GM19452 (cell line): ENCODE data around the gene TLCD3B.

Source experiments
- ATAC-seq: cut with Tn5 transposase; IDR thresholded peaks from one replicate; pipeline ENCODE4 v1.9.1; 2021; ENCODE audit not compliant: unreplicated experiment

TLCD3B gene

DNA sequence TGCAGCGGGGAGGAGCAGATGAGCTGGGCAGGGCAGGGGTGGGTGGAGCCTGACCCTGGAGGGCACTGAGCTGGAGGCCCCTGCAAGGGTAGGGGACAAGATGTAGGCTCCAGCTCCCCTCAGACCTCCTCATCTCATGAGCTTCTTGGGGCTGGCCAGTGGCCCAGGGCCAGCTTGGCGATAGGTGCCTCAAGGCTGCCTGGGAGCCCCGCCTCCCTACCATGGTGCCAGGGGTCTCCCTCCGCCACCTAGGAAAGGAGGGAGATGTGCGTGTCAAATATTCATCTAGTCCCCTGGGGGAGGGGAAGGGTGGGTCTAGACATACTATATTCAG lies 39.5 kb downstream of the TLCD3B start:
- ATAC-seq = no peak

DNA sequence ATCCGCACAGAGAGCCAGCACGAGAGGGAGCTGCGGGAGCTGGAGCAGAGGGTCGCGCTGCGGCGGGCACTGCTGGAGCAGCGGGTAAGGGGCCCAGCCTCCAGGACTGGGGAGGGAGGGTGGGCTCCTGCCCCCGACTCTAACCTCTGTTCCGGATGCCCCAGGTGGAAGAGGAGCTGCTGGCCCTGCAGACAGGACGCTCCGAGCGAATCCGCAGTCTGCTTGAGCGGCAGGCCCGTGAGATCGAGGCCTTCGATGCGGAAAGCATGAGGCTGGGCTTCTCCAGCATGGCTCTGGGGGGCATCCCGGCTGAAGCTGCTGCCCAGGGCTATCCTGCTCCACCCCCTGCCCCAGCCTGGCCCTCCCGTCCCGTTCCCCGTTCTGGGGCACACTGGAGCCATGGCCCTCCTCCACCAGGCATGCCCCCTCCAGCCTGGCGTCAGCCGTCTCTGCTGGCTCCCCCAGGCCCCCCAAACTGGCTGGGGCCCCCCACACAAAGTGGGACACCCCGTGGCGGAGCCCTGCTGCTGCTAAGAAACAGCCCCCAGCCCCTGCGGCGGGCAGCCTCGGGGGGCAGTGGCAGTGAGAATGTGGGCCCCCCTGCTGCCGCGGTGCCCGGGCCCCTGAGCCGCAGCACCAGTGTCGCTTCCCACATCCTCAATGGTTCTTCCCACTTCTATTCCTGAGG lies 40.0 kb downstream of the TLCD3B start:
- no peak for ATAC-seq

- no peak for ATAC-seq
Measured at GRCh38 chr16:29990034-29990433, 41.0 kb downstream of the TLCD3B start.

GRCh38 chr16:29989111-29989858 lies 41.8 kb downstream of the TLCD3B start:
- ATAC-seq = no peak

- no peak for ATAC-seq
Measured at GRCh38 chr16:29988346-29989075, 42.6 kb downstream of the TLCD3B start.

DNA sequence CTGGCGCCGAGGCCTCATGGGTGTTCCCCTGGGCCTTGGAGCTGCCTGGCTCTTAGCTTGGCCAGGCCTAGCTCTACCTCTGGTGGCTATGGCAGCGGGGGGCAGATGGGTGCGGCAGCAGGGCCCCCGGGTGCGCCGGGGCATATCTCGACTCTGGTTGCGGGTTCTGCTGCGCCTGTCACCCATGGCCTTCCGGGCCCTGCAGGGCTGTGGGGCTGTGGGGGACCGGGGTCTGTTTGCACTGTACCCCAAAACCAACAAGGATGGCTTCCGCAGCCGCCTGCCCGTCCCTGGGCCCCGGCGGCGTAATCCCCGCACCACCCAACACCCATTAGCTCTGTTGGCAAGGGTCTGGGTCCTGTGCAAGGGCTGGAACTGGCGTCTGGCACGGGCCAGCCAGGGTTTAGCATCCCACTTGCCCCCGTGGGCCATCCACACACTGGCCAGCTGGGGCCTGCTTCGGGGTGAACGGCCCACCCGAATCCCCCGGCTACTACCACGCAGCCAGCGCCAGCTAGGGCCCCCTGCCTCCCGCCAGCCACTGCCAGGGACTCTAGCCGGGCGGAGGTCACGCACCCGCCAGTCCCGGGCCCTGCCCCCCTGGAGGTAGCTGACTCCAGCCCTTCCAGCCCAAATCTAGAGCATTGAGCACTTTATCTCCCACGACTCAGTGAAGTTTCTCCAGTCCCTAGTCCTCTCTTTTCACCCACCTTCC lies 43.5 kb downstream of the TLCD3B start:
- no peak for ATAC-seq

DNA sequence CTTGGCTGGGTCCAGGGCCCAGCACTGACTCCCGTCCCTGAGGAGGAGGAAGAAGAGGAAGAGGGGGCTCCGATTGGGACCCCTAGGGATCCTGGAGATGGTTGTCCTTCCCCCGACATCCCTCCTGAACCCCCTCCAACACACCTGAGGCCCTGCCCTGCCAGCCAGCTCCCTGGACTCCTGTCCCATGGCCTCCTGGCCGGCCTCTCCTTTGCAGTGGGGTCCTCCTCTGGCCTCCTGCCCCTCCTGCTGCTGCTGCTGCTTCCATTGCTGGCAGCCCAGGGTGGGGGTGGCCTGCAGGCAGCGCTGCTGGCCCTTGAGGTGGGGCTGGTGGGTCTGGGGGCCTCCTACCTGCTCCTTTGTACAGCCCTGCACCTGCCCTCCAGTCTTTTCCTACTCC lies 44.1 kb downstream of the TLCD3B start:
- ATAC-seq = no peak

- ATAC-seq = no peak
Measured at GRCh38 chr16:29986231-29986630, 44.8 kb downstream of the TLCD3B start.

- ATAC-seq = no peak
Measured at GRCh38 chr16:29985271-29985811, 45.7 kb downstream of the TLCD3B start.

DNA sequence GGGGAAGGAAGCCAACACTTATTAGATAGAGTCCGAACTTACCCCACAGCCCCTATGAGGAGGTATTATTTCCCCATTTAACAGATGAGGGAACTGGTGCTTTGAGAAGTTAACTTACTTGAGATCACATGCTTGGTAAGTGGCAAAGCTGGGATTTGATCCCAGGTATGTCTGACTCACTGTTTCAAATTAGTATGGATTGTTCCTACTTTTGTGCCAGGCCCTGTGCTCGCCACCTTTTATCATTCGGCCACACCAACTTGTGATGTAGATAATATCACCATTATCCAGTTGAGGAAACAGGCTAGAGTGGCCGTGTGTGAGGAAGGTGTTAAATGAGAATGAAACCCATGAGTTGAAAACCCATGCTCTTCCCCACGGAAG lies 46.3 kb downstream of the TLCD3B start:
- no peak for ATAC-seq

- ATAC-seq = no peak
Measured at GRCh38 chr16:29984137-29984763, 46.8 kb downstream of the TLCD3B start.

- no peak for ATAC-seq
Measured at GRCh38 chr16:29983420-29984136, 47.5 kb downstream of the TLCD3B start.

GRCh38 chr16:29982560-29983419 lies 48.3 kb downstream of the TLCD3B start:
- ATAC-seq = no peak

GRCh38 chr16:29978564-29979270 lies 52.4 kb downstream of the TLCD3B start:
- no peak for ATAC-seq

GRCh38 chr16:29978081-29978480 lies 53.0 kb downstream of the TLCD3B start:
- no peak for ATAC-seq

DNA sequence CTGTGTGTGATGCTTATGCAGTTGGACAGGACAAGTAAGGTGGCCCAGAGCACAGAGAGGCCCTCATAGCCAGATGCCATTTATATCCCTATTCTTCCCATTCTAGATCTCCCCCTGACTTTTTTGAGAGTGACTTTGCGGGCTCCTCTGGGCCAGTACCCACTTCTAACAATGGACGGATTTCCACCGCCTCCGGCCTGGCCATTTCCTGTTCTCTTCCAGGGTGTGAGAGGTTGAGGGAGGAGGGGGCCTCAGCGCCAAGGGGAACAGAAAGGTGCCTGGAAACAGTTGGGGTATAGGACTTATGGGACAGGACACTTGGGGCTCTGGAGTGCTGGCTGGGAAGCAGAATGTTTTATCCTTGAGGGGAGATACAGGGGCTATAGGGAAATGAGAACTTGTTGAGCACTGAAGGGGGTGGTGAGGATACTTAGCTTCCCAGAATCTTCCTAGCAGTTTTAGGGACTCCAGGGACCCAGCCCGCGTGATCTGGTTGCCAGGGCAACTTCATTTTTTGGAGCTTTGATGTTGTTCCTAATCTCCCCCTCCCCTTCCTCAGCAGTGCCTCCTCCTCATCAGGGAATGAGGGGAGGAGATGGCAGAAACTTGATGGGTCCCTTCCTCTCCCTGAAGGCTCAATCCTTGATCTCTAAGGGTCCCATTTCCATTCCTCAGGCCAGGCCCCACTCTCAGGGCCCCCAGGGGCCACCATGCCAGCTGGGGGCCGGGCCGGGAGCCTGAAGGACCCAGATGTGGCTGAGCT lies 53.8 kb downstream of the TLCD3B start:
- ATAC-seq = no peak

DNA sequence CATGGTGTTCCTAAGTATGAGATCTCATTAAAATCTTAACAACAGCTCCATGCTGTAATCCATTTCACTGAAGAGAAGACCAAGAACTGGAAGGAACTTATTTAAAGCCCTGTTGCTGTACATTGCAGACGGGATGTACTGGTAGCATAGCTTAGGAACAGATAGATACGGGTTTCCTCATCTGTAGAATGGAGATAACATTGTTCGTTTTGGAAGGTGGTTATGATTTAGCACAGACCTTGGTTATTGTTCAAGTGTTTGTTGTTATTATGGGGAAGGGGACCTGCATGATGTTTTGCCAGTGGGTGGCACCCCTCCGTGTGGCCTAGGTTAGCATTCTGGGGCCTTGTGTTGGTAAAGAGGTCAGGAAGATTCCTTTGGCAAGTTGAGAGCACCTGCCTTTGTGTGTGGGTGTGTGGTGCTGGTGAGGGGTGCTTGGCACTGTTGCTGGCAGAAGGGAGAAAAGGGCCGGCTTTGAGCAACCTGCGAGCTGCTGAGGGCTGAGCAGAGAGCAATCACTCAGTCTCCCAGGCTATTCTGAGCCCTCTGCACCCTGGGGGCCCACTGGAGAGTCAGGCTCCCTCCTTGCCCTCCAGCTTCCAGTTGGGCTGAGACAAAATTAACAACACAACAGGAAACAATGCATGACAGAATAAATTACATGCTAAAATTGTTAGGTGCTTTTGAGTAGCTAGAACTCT lies 55.1 kb downstream of the TLCD3B start:
- no peak for ATAC-seq
